Cardiac septum (tissue), 1 donor: ENCODE measurements around the gene HIVEP3. TPM values are rescaled to one million over a fixed set of nuclear protein-coding genes. Genes with fewer than 3 reads are reported as not detected.
"Not testable (repeated sequence)": the region's sequence is repeated elsewhere in the genome, so short reads cannot be mapped to it uniquely, and the experiment has no call there.

ENCODE experiments used
- DNase-seq: peaks from one replicate; pipeline ENCODE4 v3.0.0-alpha.2; 2020; ENCODE audit warnings: low spot score
- intact Hi-C: fragments of 100-400 bp; cut with DNase I; formaldehyde crosslinking; loops from one replicate; pipeline ENCODE4 v1.14.0; 2022
- total RNA-seq: library from RNA; stranded (reverse); fragmentation: NEBNext Ultra II Directional; extraction: Animal tissue kit (Norgen Biotek cat#: 25700); gene quantifications from one replicate; pipeline ENCODE4 v1.2.1, GENCODE V29; 2021
- donor health status: DM: no; HTN: no; CAD: no.

The HIVEP3 gene
- total RNA-seq, 1 donor from 2014 or later = 3.7 TPM

DNA sequence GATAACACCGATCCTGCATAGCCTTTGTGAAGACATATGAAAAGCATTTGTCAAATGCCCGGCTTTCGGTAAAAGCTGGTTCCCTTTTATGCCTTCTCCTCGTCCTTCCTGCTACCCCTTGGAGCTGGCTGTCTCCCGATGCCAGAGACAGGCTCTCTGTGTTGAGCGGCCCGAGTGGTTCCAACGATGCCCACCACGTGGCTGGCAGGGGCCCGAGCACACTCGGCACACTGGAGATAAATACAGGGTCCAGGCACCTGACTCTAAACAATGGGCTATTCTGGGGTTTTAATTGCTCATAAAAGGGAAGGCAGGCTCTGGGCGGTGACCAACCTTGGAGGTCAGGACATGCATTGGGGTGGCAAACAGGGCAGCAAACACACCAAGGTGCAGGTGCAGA, 207.1 kb downstream of the HIVEP3 start:
- DNase-seq = no peak
- intact Hi-C loops = no loop called here

DNA sequence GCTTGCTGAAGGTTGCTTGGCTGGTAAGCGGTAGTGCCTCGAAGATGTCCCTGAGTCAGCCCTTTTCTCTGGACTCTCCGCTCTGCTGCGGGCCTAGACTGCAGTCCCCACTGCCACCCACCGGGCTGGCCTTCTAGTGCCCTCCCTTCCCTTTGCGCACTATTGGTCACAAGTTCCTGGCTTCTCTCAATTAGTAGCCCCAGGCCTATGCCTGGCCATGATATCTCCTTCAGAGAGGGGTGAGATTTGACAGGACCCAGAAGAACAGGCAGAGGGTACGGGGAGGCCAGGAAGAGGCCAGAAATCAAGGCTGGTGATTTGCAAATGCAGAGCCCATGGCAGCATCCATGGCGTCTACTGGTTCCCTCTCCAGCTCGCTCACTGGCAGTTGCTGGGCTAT, 207.7 kb downstream of the HIVEP3 start:
- no peak for DNase-seq
- intact Hi-C loops = no loop called here

DNA sequence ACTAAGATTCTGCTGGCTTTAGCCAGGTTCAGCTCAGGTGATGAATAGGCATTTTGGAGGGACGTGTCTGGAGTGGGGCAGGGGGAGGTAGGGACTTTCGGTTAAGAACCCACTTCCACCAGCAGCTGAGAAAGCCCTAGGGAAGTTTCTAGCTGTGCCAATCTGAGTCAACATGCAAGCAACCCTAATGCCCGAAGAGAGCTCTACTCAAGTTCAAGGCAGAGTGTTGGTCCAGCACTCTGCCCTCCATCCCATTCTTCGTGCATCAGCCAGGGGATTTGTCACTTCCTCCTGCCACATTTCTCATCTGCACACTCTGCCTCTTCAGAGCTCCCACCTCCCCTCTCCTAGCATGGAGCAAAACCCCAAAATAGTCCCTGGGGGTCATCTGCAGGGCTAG, 208.8 kb downstream of the HIVEP3 start:
- intact Hi-C loops = no loop called here
- DNase-seq = no peak

DNA sequence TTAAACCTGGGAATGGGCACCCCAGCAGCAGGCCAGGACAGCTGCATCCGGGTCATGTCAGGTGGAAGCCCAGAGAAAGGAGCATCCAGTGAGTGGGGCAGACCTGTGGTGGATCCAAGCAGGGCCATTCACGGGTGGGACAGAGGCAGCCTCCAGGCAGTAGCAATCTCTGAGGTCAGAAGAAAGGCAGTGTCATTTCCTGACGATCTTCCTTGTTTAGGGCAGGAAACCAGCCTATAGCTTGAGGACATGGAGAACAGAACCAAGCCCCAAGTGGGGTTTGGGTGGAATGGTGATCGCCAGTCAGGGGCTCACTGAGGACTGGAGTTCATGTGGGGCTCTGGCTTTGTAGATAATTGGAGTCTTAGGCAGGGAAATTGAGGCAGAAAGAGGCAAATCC, 209.4 kb downstream of the HIVEP3 start:
- no peak for DNase-seq
- intact Hi-C loops = no loop called here

DNA sequence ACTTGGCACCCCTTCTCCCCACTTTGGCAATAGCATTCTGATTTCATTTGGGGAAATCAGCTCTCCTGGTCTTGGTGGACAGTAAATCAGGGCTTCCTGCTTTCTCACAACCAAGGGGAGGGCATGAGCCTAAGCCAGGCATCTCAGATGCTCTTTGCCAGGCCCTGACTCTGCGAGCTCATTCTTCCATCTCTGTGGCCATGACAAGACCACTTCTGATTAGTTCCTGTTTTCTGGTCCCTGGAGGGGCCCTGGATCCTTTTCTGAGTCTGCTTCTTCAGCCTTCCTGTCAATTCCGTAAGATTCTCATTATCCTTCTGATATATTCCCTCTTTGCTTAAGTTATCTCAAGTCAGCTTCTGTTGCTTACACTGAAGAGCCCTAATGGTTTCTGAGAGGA, 210.4 kb downstream of the HIVEP3 start:
- intact Hi-C loops = no loop called here
- DNase-seq = no peak

DNA sequence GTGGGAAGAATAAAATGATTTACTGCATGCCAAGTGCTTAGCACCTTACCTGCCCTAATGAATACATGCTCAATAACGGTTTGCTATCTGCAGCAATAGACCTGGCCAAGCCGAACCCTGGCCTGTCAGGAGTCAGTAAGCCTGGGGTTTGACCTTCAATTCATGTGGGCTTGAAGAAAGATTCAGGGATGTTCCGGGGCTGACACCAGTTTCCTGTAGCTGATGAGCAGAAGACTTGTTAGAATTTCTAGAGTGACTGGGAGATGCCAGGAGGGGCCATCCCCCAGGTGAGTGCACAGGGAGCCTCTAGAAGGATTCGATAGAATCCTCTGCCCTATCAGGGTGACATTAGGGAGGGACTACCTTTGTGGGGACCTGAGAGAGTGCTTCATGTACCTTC, 210.9 kb downstream of the HIVEP3 start:
- DNase-seq = no peak

DNA sequence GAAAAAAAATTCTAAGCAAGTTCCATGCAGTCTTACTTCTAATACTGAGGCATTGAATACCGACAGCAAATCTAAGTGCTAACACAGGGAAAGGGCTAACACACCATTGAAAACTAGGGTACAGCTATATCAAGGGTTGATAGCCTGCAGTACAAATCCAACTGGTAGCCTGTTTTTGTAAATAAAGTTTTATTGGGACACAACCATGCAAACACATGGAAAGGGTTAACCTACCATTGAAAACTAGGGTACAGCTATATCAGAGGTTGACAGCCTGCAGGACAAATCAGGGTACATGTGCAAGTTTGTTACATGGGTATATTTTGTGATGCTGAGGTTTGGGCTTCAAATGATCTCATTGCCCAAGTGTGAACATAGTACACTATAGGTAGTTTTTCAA, 212.9 kb downstream of the HIVEP3 start:
- intact Hi-C loops = no loop called here
- DNase-seq = no peak

More for the DNA sequence above, 210.9 kb downstream of the HIVEP3 start:
- intact Hi-C loops = no loop called here

DNA sequence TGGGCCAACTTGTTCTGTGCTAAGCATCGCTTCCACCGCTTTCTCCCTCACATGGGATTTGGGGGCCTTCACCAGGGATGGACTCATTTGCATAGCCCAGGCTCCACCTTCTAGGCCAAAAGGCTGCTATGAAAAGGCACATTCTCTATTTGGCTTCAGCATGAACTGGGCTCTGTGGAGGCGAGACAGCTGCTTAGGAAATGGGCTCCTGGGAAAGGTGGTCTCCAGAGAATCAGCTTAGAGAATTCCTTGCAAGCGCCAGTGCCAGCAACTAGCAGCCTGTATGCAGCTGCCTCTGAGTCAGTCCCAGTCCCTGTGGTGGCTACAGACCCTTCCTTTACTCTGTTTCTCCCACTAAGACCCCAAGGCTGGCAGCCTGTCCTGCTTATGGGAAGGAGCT, 214.5 kb downstream of the HIVEP3 start:
- DNase-seq = no peak
- intact Hi-C loops = no loop called here

DNA sequence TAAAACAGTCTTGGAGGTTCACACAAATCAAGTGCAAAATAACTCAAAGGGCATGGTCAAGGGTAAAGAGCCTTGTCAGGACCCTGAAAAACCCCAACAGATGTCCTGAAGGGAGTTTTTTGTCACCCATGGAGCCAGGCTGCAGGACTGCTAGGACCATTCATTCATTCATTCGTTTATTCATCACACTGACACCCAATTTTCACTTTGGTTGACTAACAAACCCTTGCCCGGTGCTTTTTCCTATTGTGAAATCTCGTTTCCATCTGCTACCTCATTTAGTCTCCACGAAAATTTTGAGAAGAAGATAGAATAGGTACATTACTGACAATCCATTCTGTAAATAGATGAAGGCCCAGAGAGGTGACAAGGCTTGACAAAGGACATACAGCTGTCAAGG, 216.0 kb downstream of the HIVEP3 start:
- intact Hi-C loops = no loop called here
- DNase-seq = no peak

DNA sequence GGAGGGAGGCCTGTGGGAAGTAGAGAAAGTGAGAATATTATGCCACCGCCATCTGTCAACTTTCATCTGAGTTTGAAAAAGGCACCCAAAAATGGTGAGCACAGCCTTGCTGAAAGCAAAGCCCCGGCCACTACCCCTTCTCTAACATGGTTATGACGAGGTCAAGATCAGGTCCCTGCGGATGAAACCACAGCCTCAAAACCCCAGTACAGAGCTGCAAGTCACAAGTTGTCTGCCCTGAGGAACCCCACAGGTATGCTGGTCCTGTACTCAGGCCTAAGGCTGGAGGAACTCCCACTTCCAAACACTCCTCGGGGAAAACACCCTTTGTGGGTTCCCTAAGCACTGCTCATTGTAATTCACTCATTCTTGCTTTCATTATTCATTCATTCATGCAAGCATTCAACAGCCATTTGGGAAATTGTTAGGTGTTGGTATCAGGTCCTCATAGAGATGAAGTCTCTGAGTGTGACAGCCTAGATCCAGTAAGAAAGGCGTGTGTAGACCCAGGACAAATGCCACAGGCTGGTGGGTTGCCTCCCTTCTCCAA, 217.7 kb downstream of the HIVEP3 start:
- no peak for DNase-seq
- intact Hi-C loops = no loop called here

DNA sequence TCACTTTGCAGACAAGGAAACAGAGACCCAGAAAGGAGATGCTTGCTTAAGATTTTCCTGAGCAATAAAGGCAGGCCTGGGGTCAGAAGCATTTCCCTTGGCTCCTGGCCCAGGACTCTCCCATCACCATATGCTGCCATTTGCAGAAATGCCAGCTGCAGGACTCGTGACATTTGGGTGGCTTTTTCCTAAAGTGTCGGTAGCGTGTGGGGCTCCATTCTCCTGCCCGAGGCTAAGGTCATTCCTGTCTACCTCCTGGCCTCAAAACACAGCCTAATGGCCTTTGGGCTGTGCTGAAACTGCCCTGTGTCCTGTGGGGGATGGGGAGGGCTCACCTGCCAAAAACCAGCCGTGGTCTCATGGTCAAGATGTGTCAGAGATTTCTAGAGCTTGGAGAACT, 218.1 kb downstream of the HIVEP3 start:
- no peak for DNase-seq
- intact Hi-C loops = no loop called here

DNA sequence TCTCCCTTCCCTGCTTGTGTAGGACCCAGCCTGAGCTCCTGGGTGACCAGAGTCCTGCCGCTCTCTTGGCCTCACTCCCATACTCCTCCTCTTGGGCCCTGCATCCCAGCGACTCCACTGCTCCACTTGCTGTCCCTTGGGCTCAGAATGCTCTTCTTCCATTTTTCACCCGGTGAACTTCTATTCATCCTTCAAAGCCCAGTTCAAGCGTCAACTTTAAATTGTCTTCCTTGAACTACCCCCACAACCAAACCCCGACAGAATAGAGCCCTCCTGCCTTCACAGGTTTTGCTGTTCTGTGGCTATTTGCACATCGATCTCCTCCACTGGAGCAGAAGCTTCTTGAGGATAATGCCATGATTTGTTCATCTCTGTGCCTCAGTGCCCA, 218.9 kb downstream of the HIVEP3 start:
- intact Hi-C loops = no loop called here
- DNase-seq = no peak

DNA sequence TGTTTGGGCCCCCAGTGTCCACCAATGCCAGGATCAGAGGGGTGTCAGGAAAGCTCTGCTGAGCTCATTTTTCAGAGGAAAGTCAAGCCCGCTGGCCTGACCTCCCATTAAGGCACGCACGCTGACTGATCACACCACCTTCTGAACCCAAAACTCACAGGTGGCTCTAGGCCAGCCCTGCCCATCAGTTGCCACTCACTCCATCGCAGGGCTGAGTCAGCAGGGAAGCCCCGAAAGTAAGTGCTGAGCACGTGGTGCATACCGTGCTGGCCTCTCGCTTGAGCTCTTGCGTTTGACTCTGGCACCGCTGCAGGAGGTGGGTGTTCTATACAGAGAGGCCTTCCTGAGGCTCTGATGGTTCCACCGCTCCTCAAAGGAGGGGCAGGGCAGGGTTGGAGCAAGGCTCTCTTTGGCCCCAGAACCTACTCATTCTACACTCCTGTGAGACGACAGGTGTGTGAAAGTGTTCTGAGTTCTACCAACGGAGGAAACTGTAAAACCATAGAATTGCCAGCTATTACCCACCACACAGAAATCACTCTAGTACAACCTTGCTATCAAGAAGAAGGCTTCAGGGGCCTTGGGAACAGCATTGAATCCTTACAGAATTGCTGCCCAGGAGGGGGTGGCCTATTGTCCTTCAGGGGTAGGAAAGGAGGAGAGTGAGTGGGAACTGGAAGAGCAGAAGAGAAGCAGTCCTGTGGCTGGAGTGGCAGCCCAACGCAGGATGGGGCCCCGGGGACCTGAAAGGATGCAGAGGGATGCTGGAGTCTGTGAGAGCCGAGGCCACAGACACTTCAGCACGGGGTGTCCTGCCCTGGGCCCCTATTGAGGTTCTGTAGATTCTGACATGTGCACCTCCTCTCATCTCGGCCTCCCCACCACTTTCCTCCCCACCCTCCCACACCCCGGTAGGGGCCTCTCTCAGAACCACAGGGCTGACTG, 219.5 kb downstream of the HIVEP3 start:
- intact Hi-C loops = no loop called here
- DNase-seq = no peak

DNA sequence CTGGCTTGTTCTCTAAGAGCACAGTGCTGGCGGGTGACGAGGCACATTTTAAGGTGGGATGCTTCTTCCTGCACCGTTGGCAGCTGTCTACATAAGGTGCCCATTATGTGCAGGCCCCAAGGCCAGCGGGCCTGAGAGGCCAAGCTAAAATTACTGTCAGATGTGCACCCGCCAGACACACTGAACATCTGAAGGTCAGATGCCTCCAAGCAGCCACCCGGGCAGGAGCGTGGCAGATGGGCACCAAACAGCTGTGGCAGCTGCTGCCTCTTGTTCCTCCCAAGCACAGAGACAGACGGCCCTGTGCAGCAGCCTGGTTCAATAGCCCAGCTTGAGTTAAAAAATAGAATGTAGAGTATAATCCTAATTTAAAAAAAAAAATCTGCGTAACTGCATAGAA, 222.3 kb downstream of the HIVEP3 start:
- intact Hi-C loops = no loop called here
- DNase-seq = no peak

DNA sequence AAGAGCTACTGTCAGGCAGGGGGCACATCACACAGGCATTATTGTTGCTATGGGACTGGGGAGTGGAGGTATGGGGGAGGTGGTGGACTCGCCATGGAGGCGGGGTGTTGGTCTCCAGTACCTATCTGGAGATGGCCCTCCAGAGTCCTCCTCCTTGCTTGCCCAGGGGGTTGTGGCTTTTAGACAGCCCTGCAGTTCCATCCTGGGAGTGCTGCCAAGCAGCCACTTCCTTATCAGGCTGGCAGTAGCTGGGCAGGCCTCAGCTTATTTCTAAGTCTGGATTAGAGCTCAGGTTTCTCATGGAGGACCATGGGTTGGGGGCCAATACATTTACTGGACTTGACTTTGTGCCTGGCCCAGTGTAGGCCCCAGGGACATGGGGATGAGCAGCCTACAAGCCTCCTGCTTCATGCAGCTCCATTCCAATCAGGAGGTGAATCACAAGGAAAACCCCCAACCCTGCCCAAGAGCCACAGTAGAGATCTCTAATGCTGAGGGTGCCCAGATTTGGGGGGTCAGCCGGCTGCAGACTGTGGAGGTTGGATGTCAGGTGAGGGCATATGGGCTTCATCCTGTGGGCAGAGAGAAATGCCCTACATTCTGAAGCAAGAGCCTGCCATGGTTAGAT, 223.5 kb downstream of the HIVEP3 start:
- peak; percentile 84 for DNase-seq
- intact Hi-C loops = no loop called here

DNA sequence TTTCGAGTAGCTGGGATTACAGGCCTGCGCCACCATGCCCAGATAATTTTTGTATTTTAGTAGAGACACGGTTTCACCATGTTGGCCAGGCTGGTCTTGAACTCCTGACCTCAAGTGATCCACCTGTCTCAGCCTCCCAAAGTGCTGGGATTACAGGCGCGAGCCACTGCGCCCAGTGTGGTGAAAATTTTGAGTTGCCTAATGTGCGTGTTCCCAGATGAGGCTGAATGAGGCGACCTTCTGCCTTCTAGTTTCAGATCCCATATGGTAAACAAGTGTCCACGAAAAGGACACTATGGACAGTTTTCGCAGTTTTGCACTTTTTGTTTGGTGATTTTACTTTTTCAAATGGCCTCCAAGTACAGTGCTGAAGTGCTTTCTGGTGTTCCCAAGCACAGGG, 226.8 kb downstream of the HIVEP3 start:
- DNase-seq, intact Hi-C loops: not testable (repeated sequence)

DNA sequence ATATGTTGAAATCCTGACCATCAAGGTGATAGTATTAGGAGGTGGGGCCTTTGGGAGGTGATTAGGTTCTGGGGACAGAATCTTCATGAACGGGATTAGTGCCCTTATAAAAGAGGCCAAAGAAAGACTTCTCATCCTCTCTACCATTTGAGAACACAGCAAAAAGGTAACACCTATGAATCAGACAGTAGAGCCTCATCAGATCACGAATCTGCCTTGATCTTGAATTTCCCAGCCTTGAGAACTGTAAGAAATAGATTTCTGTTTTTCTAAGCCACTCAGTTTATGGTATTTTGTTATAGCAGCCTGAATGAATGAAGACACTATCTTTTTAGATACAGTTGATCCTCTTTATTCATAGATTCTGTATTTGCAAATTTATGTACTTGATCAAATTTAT, 227.3 kb downstream of the HIVEP3 start:
- intact Hi-C loops = no loop called here
- no peak for DNase-seq

DNA sequence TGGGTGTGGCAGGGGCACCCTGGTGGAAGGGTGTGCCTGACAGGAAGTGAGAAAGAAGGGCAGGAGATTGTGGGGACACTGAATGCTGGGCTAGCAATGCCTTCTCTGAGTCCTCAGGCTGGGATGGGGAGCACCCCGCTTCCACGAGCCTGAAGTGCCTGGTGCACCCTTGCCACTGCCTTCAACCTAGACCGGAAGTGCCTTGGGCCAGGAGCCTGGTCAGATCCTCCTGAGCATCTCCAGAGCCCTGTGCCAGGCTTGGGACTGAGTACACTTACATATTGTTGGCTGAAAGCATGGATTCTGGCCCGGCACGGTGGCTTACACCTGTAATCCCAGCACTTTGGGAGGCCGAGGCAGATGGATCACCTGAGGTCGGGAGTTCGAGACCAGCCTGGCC, 228.4 kb downstream of the HIVEP3 start:
- no peak for DNase-seq
- intact Hi-C loops = no loop called here

DNA sequence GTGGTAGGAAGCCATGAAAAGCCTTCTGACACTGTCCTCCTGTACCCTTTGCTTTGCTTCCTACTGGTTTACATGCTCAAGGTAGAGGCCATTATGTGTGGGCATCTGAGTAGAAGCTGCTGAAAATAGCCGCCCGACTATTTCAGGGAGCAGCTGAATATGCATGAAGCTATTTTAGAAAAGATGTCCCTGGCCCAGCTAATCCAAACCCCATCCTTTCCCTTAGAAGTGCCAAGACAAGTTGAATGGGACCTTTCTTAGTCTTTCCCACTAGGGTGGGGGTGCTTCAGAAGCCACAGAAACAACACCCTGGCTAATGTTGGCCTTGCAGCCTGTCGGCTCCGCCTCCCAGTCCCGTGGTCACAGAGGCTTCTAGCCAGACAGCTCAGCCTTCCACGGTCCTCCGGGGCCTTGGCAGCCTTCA, 229.2 kb downstream of the HIVEP3 start:
- no peak for DNase-seq
- intact Hi-C loops = no loop called here

DNA sequence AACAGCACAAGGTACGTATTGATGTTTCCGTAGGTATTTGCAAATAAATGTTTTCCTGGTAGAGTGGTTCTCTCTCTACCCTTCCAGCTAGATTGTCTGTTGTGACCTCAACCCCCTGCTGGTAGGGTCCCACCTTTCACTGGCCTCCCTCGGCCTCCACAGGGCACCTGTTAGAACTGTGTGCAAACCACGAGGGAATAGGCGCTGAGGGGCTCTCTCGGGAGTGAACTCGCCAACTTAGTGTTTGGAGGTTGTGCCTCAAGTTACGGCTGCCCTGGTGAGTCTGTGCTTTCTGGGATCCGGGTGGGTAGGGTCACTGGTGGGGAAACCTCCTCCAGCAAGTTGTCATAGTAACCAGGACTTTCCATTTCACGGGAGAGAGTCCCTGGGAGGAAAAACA, 229.6 kb downstream of the HIVEP3 start:
- no peak for DNase-seq
- intact Hi-C loops = no loop called here

DNA sequence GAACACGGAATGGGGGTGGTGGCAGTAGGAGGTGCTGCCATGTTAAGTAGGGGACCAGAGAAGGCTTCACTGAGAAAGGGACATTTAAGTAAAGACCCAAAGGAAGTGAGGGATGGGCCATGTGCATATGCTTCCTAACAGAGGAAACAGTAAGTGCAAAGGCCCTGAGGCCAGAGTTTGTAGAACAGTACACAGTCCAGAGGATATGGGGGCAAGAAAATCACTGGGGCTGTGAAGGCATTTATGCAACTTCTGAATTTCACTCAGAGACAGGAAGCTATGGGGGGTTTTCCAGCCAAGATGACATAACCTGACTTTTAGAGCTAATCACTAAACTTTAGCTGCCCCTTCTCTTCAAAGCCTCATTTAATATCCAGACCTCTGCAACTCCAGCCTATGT, 231.7 kb downstream of the HIVEP3 start:
- intact Hi-C loops = no loop called here
- DNase-seq = no peak
